Measurements from ENCODE around the gene VPS13A. TPM values are rescaled to one million over a fixed set of nuclear protein-coding genes. Genes with fewer than 3 reads are reported as not detected.

The VPS13A gene
- total RNA-seq, 4 donors from 2014 or later = 33.4 to 47.8 (median 40.7) TPM

DNA sequence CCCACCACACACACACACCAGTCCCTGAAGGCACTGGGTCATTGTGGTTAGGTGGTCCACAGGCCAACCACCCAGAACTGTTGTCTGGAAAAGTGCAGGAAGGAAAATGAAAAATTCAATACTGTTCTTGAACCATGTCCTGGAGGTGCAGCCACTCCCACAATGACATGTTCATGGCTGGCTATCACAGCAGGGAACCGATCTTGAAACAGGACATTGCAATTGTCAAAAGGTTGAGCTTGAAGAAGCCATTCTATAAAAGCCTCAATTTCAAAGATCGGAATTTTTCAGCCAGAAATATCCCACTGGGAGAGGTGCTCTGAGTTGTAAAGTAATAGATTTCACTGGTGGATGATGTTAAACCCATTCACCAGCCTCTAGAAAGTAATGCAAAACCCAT, 252.6 kb downstream of the VPS13A start:
- Histone ChIP-seq H3K36me3 (peaks cover 0 to 21% (median 0%) of the 10 kb centered on the region in 4 donors), H3K4me3 (no peak overlapping the region), H3K27ac (replicated peaks in 1 of 4) (no peak overlapping the region), H3K9me3 (no peaks in the 10 kb centered on the region), H3K27me3 (no peaks in the 10 kb centered on the region), H3K4me1 (peaks cover 0 to 10% (median 8%) of the 10 kb centered on the region in 4 donors)
- WGBS = 73% methylated on average over 2 of the region's 2 CpGs
- intact Hi-C loops (cut with DNase I) = loop anchor here (5.0 to 10.0 kb wide), 3 partner anchors 607 to 785 kb away; no protein-coding TSS in a partner anchor
- no peak for DNase-seq (ENCODE audit: extremely low spot score)
- TF ChIP-seq POLR2A (IDR thresholded peaks at IDR 0.05; ENCODE audit: low read depth) (no peak), EP300 (IDR thresholded peaks at IDR 0.05) (no peak), POLR2AphosphoS5 (IDR thresholded peaks at IDR 0.05) (no peak)
- TF ChIP-seq, protein P1, sequence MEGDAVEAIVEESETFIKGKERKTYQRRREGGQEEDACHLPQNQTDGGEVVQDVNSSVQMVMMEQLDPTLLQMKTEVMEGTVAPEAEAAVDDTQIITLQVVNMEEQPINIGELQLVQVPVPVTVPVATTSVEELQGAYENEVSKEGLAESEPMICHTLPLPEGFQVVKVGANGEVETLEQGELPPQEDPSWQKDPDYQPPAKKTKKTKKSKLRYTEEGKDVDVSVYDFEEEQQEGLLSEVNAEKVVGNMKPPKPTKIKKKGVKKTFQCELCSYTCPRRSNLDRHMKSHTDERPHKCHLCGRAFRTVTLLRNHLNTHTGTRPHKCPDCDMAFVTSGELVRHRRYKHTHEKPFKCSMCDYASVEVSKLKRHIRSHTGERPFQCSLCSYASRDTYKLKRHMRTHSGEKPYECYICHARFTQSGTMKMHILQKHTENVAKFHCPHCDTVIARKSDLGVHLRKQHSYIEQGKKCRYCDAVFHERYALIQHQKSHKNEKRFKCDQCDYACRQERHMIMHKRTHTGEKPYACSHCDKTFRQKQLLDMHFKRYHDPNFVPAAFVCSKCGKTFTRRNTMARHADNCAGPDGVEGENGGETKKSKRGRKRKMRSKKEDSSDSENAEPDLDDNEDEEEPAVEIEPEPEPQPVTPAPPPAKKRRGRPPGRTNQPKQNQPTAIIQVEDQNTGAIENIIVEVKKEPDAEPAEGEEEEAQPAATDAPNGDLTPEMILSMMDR (IDR thresholded peaks at IDR 0.05) = no peak

DNA sequence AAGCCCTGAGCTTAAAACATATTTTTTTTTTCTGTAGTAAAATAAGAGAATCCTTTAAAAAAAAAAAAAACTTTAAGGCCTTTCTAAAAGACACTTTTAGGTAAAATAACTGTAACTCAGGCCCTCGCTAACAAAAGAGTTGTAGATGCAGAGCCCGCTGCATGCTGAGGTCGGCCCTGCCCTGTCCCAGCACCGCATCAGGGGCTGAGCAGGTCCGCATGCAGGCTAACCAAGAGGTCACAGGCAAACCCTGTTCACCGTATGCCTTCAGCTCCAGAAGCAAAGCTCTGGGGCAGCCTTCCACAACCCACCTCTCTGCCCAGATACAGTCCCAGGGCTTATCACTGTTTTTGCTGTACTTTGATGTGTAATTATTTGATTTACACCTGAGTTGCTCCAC, 254.7 kb downstream of the VPS13A start:
- Histone ChIP-seq H3K27ac (replicated peaks in 1 of 4) (no peak overlapping the region), H3K4me1 (peaks cover 0 to 16% (median 8%) of the 10 kb centered on the region in 4 donors), H3K4me3 (no peak overlapping the region), H3K36me3 (peaks cover 0 to 13% (median 0%) of the 10 kb centered on the region in 4 donors), H3K9me3 (no peaks in the 10 kb centered on the region), H3K27me3 (no peaks in the 10 kb centered on the region)
- TF ChIP-seq EP300 (IDR thresholded peaks at IDR 0.05) (no peak), POLR2A (IDR thresholded peaks at IDR 0.05; ENCODE audit: low read depth) (no peak), POLR2AphosphoS5 (IDR thresholded peaks at IDR 0.05) (no peak)
- TF ChIP-seq, protein P1 (IDR thresholded peaks at IDR 0.05) = no peak
- DNase-seq (ENCODE audit: extremely low spot score) = peak; percentile 53
- WGBS = 93% methylated on average over 6 of the region's 6 CpGs
- intact Hi-C loops (cut with DNase I) = loop anchor here (5.0 to 10.0 kb wide), 3 partner anchors 605 to 783 kb away; no protein-coding TSS in a partner anchor

DNA sequence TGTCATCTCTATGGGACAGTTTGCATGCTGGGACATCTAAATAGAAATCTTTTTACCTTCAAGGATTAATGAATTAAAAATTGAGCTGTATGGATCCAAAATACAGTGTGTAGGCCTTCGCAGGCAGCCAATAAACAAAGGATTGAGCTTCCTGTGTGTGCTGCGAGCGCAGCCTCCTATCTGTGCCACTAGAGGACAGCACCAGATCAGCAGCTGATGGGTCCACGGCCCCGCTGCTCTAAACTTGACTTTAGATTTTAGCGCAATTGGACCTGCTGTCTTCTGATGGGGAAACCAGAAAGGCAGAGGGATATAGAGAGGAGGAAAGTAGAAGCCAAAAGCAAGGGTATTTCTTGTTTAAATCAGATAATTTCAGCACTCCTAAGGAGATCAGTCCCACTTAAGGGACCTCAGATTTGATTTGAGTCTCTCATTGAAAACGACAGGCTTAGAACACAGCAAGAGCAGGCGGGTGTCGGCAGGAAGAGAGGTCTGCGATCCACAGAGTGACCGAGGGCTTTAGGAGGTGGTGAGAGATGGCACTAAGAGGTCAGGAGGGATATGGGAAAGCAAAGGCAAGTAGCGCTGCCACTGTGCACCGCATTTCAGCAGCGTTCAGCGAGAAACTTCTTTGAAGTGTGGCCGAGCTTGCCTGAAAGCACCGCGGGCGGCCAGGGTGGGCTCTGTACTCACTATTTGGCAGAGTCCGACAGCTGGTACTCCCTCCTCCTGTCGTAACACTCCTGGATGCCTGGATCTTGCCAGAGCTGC, 256.5 kb downstream of the VPS13A start:
- TF ChIP-seq, protein P1 (IDR thresholded peaks at IDR 0.05) = peak; percentile 86 to 97 (median 88)
- TF ChIP-seq POLR2A (IDR thresholded peaks at IDR 0.05; ENCODE audit: low read depth) = no peak
- TF ChIP-seq POLR2AphosphoS5 (IDR thresholded peaks at IDR 0.05) = no peak
- TF ChIP-seq EP300 (IDR thresholded peaks at IDR 0.05) = no peak
- peaks cover 0 to 5% (median 0%) of the 10 kb centered on the region in 4 donors for H3K36me3 ChIP-seq
- 63% methylated on average over 21 of the region's 21 CpGs for WGBS
- H3K9me3 ChIP-seq = no peaks in the 10 kb centered on the region
- peaks cover 0 to 11% (median 8%) of the 10 kb centered on the region in 4 donors for H3K4me1 ChIP-seq
- no peak overlapping the region for H3K27ac ChIP-seq (replicated peaks in 1 of 4)
- no peak overlapping the region for H3K4me3 ChIP-seq
- no peaks in the 10 kb centered on the region for H3K27me3 ChIP-seq
- intact Hi-C loops (cut with DNase I) = loop anchor here (5.0 to 10.0 kb wide), 3 partner anchors 603 to 781 kb away; no protein-coding TSS in a partner anchor
- no peak for DNase-seq (ENCODE audit: extremely low spot score)

DNA sequence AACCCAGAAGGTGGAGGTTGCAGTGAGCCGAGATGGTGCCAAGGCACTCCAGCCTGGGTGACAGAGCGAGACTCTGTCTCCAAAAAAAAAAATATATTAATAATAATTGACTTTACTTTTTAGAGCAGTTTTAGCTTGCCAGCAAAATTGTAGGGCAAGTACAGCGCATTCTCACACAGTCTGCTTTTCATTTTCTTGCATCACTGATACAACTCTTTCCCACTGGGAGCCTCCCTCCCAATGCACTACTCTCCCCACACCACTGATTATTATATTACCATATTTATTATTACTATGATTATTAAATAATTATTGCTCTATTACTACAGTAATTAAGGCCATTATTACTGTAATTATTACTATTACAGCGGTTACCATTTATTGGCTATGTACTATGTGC, 257.9 kb downstream of the VPS13A start:
- WGBS = 96% methylated on average over 4 of the region's 4 CpGs
- H3K27me3 ChIP-seq = no peaks in the 10 kb centered on the region
- intact Hi-C loops (cut with DNase I) = loop anchor here (10.0 kb wide), 2 partner anchors 690 to 780 kb away; no protein-coding TSS in a partner anchor
- H3K9me3 ChIP-seq = no peaks in the 10 kb centered on the region
- H3K4me1 ChIP-seq = peaks cover 0 to 11% (median 8%) of the 10 kb centered on the region in 4 donors
- no peak overlapping the region for H3K27ac ChIP-seq (replicated peaks in 1 of 4)
- peaks cover 0 to 5% (median 0%) of the 10 kb centered on the region in 4 donors for H3K36me3 ChIP-seq
- TF ChIP-seq, protein P1 (IDR thresholded peaks at IDR 0.05) = no peak
- no peak for TF ChIP-seq EP300 (IDR thresholded peaks at IDR 0.05)
- no peak for TF ChIP-seq POLR2AphosphoS5 (IDR thresholded peaks at IDR 0.05)
- no peak for TF ChIP-seq POLR2A (IDR thresholded peaks at IDR 0.05; ENCODE audit: low read depth)
- no peak for DNase-seq (ENCODE audit: extremely low spot score)
- no peak overlapping the region for H3K4me3 ChIP-seq

All from esophagus muscularis mucosa (tissue), 4 donors.